HG03103 (cell line): ENCODE results near the gene PHACTR4.
"Not testable (repeated sequence)": the region's sequence is repeated elsewhere in the genome, so short reads cannot be mapped to it uniquely, and the experiment has no call there.

Experiments used
- ATAC-seq: cut with Tn5 transposase; IDR thresholded peaks from one replicate; pipeline ENCODE4 v1.9.1; 2021; ENCODE audit warnings: low read depth; ENCODE audit not compliant: unreplicated experiment

The PHACTR4 gene

DNA sequence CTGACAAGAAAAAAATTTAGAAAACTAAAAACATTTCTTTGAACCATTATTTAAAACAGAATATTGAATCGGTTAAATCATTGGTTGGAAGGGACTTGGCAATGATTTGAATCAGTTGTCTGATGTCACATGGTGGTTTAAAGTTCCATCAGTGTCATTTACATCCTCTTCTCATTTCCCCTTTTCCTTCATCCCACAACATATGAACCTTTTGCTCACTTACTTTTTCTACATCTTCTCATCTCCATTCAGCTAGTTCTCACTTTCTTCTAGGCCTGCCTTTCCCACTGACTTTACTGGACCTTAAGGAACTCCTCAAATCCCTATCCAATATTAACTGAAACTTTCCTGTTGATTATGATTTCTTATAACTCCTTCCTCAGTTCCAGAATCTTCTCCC, 58.5 kb downstream of the PHACTR4 start:
- ATAC-seq, result no peak

DNA sequence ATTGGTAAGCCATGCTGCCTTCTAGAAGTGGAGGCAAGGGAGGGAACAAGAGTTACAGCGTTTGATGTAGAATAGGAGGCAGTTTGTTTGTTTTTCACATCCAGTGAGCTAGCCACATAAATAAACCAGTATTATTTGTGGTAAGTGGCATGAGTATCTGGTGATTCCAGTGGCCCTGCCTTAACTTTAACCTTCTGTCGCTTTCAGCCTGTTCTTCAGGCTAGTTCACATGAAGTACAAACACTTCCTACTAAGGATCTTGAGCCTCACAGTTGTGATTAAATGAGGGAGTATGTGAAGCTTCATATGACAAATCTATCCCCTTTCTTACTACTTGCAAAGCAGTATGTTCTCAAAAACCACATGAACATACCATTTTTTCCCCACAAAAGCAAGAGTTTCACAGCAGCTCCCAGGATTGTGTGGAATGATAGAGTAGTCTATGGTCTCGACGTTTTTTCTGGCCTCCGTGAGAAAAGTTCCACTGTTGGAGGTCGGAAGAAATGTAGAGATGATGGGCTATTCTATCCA, 59.5 kb downstream of the PHACTR4 start:
- no peak for ATAC-seq

DNA sequence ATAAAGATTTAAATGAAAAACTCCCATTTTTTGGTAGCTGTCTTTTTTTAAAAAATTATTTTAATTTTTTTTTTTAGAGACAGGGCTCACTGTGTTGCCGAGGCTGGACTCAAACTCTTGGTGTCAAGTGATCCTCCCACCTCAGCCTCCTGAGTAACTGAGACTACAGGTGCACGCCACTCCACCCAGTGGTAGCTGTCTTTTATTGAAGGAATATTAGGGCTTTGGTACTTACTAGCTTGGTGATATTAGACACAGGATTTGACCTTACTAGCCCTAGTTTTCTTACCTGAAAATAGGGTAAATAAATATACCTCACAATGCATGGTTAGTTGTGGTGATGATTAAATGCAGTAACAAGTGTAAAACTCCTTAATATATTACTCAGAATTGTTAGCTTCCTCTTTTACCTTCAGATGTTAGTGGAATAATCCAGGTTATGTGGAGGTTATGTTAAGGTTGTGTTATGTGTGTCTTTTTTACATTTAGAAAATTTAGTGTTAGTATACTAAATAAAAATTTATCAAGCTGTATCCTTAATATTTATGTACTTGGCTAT, 66.8 kb downstream of the PHACTR4 start:
- no peak for ATAC-seq

DNA sequence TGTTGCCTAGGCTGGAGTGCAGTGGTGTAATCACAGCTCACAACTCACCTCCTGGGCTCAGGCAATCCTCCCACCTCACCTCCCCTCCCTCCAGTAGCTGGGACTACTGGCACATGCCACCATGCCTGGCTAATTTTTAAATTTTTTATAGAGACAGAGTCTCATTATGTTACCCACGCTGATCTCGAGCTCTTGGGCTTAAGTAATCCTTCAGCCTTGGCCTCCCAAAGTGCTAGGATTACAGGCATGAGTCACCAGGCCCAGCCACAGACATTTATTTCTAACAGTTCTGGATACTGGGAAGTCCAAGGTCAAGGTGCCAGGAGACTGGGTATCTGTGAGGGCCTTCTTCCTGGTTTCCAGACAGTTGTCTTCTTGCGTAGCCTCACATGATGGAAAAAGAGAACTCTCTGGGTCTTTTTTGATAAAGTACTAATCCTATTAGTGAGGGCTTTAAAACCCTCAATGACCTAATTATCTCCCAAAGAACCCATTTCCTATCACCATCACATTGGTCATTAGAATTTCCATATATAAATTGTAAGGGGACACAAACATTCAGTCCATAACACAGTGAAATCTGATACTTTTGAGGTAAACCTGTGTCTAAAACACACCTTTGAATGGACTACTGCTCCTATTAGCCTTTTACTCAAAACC, 67.9 kb downstream of the PHACTR4 start:
- no peak for ATAC-seq

DNA sequence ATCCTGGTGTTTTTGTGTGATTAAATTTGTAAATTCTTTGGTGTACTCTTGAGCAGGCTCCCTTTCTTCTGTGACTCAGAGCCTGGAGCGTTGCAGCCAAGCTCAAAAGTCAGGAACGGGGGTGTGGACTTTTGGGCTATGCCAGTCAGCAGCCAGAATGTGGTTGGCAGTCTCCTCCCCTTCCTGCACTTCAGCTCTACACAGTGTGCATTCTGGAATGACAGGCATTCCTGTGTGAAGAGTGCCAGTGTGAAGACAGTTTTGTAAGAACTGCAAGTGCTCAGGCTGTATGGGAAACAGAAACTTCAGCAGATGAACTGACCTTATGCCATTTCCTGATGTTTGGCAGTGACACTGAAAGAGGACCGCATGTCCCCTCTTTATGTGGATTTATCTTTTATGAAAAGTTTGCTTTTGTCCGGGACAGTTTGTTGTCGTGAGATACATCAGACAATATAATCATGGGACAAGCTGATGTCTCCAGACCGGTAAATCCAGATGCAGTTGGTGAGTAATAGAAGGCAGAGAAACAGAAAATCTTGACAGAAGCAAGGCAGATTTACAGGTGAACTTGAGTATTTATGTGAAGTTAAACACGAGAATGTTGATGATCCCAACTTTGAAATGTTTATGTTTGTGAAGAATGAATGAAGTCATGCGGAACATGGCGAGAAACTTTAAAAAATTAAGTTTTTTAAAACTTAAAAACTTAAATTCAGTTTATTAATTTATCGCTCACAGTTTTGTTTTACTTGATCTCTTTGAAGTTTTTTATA, 68.6 kb downstream of the PHACTR4 start:
- no peak for ATAC-seq

DNA sequence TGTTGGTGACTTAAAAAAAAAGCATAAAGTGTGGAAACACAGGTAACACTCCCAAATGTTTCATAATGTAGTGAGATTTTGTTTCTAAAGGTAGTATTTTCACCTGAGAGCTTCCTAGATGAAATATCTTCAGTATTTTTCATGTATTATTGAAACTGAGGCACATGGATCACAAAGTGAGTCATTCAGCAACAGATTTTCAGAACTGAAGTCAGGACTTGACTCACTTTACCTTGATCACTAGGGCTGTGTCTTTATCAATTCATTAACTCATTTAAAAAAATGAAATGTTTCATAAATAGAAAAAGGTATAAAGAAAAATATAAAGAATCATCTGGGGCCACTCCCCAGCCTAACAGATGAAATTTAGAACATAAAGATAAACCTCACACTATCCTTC, 69.8 kb downstream of the PHACTR4 start:
- ATAC-seq, result no peak

DNA sequence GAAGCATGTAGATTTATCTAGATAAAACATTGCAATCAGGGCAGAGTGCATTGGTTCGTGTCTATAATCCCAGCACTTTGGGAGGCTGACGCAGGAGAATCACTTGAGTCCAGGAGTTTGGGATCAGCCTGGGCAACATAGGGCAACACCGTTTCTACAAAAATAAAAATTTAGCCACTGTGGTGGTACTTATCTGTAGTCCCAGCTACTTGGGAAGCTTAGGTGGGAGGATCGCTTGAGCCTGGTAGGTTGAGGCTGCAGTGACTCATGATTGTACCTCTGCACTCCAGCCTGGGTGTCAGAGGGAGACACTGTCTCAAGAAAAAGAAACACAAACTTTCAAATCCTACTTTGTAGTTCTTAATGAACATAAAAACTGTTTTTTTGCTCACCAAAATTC, 72.1 kb downstream of the PHACTR4 start:
- no peak for ATAC-seq

DNA sequence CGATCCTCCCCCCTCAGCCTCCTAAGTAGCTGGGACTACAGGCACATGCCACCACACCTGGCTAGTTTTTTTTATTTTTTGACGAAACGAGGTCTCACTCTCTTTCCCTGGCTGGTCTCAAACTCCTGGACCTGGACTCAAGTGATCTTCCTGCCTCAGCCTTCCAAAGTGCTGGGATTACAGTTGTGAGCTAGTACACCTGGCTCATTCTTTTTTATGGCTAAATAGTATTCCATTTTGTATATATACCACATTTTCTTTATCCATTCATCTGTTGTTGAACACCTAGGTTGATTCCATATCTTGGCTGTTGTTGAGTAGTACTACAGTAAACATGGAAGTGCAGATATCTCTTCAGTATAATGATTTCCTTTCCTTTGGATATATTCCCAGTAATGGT, 74.0 kb downstream of the PHACTR4 start:
- ATAC-seq, result no peak

DNA sequence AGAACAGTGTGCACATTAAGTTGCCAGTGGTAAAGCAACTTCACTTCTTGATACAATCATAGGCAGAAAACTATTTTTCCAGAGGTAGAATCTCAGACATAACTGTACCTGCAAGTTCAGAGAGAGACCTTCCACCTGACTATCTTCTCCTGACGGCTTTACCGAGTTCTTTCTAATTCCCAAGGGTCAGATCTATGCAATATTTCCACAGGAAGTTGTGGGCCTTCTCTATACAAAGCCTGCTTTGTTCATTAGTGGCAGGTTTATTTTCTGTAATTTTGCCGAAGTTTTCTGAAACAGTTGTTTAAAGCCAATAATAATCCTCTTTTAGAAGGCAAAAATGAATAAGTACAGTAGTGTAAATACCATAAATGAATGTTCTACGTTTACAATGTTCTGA, 78.1 kb downstream of the PHACTR4 start:
- ATAC-seq, result no peak

DNA sequence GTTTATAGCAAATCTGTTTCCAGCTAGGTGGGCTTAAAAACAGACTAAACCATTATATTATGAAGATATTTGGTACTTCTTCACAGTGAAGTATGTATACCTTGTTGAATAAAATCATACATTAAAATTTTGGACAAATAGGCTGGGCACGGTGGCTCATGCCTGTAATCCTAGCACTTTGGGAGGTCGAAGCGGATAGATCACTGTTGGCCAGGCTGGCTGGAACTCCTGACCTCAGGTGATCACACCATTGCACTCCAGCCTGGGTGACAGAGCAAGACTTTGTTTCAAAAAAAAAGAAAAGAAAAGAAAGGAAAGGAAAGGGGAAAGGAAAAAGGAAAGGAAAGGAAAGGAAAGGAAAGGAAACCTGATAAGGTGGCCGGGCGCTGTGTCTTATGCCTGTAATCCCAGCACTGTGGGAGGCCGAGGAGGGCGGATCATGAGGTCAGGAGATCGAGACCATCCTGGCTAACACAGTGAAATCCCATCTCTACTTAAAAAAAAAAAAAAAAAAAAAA, 78.6 kb downstream of the PHACTR4 start:
- ATAC-seq, result not testable (repeated sequence)

DNA sequence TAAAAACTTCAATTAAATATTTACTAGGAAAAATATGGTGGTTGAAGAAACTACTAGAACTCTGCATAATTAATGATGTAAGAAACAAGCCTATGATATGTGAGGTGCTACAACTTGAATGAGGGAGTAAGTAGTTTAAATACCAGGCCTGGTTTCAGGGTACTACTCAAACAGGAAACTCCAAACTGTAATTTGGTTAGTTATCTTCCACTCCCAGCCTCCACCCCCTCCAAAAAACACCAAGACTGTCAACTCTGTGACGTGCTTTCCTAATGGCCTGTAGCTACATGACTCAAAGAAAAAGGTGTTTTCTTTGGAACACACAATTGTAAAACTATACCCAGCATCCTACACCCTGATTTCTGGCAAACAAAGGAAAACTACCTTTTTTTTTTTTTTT, 80.4 kb downstream of the PHACTR4 start:
- no peak for ATAC-seq

DNA sequence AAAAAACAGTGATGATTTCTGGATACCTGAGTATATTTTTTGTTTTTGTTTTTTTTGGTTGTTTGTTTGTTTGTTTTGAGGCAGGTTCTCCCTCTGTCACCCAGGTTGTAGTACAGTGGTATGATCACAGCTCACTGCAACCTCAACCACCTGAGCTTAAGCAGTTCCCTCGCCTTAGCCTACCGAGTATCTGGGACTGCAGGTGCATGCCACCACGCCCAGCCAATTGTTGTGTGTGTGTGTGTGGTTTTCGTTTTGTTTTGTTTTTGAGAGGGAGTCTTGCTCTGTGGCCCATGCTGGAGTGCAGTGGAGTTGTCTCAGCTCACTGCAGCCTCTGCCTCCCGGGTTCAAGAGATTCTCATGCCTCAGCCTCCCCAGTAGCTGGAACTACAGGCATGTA, 81.0 kb downstream of the PHACTR4 start:
- no peak for ATAC-seq

DNA sequence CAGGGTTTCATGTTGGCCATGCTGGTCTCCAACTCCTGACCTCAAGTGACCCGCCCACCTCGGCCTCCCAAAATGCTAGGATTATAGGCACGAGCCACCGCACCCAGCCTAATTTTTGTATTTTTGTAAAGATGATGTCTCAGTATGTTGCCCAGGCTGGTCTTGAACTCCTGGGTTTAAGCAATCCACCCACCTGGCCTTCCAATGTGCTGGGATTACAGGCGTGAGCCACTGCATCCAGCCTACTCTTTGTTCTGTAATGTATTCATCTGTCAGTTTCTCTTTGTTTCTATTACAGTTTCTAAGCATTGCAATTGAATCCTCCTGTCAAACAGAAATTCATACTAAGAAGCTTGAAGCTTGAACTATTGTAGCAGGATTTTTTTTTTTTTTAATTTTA, 81.5 kb downstream of the PHACTR4 start:
- ATAC-seq, result no peak

DNA sequence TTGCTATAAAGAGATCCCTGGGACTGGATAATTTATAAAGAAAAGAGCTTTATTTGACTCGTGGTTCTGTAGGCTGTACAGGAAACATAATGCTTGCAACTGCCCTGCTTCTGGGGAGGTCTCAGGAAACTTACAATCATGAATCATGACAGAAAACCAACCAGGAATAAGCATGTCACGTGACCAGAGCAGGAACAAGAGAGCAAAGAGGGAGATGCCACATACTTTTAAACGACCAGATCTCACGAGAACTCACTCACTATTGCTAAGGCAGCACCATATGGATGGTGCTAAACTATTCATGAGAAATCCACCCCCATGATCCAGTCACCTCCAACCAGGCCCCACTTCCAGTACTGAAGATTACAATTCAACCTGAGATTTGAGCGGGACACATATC, 86.5 kb downstream of the PHACTR4 start:
- ATAC-seq, result no peak

DNA sequence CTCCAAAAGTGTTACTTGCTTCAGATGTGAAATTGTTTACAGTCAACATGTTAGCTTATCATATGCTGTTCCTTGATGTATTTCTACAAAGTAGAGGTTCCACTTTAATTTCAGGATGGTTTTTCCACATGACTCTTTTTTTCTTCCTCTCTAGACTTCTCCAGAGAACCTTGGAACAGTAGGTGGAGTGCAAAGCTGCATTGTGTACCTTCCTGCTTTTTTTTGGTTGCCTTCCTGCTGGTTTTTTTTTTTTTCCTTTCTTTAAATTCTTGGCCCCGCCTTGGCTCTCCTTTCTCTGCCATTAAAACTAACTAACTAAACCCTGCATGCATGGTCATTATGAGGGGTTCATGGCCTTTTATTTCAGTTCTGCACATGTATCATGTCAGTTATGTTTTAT, 88.1 kb downstream of the PHACTR4 start:
- ATAC-seq, result no peak

DNA sequence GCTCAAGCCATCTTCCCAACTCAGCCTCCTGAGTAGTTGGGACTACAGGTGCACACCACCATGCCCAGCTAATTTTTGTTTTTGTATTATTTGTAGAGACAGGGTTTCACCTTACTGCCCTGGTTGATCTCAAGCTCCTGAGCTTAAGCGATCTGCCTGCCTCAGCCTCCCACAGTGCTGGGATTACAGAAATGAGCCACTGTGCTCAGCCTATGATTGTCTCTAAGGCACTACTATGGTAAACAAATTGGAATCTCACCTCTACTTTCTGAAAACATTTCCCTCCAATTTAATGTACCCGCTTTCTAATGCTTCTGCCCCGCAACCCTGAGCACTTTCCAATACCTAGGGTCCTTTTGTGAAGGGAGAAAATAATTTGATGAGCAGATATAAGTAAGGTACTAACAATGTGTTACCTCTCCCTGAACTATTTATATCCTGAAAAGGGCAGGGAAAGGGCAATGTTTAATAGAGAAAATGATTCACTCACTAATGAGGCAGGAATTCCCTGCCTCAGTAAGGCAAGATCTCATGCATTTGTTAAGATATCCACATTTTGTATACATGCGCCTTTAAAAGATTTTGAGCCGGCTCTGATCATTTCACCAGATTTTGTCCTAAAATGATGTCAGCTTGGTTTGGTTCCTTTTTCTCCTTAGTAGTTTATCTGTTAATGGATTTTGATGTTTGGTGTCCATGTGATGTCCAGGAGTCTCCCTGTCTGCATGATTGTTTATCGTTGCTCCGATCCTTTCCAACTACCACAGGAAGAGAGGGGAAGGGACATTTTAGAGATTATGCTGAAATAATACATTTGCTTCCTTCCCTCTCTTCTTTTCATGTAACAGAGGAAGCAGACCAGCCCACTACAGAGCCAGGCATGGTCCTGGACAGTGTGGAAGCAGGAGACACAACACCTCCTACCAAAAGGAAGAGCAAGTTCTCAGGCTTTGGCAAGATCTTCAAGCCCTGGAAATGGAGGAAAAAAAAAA, 89.0 kb downstream of the PHACTR4 start:
- ATAC-seq, result no peak

DNA sequence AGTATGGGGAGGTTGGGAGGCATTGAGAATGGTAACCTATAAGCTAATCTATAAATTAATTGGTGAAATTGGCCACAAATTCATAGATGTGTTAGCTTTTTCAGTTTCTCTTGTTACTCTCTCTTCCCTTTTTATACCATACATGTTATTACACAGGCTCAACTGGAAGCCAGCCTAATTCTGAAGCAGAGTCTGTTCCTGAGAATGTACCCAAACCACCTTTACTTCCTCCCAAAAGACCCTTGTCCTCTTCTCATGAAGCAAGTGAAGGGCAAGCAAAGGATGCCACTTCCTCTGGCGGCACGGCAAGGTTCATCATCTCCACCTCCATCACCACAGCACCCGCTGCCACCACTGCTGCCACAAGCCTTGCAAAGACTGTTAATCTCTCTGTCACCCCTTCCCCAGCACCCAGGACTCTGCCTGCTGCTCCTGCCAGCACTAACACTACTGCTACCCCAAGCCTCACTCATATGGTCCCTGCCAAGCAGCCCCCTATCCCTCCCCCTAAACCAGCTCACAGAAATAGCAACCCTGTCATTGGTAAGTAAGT, 96.8 kb downstream of the PHACTR4 start:
- ATAC-seq, result no peak

DNA sequence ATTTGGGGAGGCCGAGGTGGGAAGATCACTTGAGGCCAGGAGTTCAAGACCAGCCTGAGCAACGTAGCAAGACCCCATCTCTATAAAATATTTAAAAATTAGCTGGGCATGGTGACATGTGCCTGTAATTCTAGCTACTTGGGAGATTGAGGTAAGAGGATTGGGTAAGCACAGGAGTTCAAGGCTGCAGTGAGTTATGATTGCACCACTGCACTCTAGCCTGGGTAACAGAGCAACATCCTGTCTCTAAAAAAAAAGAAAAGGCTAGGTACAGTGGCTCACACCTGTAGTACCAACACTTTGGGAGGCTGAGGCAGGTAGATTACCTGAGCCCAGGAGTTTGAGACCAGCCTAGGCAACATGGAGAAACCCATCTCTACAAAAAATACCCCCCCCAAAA, 100.6 kb downstream of the PHACTR4 start:
- no peak for ATAC-seq

DNA sequence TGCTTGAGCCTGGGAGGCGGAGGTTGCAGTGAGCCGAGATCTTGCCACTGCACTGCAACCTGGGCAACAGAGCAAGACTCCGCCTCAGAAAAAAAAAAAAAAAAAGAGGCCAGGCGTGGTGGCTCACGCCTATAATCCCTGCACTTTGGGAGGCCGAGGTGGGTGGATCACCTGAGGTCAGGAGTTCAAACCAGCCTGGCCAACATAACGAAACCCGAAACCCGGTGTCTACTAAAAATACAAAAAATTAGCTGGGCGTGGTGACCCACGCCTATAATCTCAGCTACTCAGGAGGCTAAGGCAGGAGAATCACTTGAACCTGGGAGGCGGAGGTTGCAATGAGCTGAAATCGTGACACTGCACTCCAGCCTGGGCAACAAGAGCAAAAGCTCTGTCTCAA, 110.0 kb downstream of the PHACTR4 start:
- ATAC-seq, result not testable (repeated sequence)

DNA sequence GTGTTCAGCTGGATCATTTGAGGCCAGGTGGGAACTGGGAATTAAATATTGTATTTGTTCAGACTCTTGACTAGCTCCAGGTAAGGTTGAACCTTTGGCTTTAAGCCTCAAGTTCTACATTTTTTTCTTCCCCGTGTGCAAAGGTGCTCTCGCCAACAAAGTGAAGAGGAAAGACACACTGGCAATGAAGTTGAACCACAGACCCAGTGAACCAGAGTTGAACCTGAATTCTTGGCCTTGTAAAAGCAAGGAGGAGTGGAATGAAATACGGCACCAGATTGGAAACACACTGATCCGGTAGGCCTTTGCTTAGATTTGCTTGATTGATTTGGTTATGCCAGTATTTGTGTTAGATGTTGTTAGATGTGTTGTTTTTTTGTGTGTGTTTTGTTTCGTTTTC, 110.8 kb downstream of the PHACTR4 start:
- ATAC-seq, result no peak
